HL-60/S4 treated with retinoic acid at 250 ng/mL for 4 days and 3 days (cell line): Measurements from ENCODE around the gene CRB3.
"Not testable (repeated sequence)": the region's sequence is repeated elsewhere in the genome, so short reads cannot be mapped to it uniquely, and the experiment has no call there.

Experiments
- in situ Hi-C: fragments of 300-500 bp; cut with MboI; formaldehyde crosslinking; loops from 2 replicates; pipeline ENCODE4 v1.7.0; 2022; ENCODE audit warnings: low sequenced_read_pairs

CRB3 gene

GRCh38 chr19:6464070-6464873 is at the start of gene CRB3:
Gene CRB3 (plus strand): TSS chr19:6464271. CDS start chr19:6464702, 431 bp downstream.
- in situ Hi-C loops: no loop called here

GRCh38 chr19:6414793-6415590 is 49.1 kb upstream of the CRB3 start:
- in situ Hi-C loops: no loop called here

DNA sequence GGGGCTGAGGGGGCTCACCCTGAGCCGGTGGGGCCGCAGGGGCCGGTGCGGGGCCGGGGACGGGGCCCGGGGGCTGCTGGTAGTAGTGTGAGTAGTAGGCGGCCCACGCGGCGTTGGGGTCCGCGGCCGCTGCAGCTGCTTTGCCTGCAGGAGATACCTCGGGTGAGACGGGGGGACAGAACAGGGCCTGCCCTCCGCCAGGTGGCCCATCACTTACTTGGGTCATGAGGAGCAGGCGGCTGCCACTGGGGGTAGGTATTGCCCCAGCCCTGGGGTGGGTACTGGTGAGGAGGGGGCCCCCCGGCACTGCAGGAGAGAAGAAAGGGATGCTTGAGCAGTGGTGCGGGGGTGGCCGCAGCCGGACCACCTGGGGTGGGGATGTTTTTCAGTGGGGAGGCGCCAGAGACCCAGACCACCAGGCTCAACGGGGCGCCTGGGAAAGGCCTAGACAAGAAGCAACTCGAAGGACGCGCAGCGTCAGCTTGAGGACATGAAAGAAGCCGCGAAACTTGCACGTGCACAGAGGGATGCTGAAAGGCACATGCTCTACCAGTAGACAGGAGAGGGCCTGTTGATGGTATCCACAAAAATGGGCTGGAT is 48.4 kb upstream of the CRB3 start:
- in situ Hi-C loops: no loop called here

- in situ Hi-C loops: no loop called here
These were observed 47.2 kb upstream of the CRB3 start for GRCh38 chr19:6416658-6417405.

GRCh38 chr19:6417713-6418561 is 46.1 kb upstream of the CRB3 start:
- in situ Hi-C loops: no loop called here

DNA sequence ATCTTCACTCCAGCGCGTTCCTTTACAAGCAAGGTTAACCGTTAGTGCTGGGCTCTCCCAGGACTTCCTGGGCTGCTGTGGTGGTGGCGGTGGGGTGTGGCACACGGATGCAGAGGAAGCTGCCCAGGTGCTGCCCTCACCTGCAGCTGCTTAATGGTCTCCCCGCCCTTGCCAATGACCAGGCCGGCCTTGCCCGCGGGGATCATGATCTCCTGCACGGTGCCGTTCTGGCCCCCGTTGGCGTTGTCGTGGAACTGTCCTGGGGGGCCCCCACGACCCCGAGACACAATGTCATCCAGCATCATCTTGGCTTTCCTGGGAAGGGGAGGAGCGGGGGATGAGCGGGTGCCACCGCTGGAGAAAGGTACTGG is 45.5 kb upstream of the CRB3 start:
- in situ Hi-C loops: no loop called here

DNA sequence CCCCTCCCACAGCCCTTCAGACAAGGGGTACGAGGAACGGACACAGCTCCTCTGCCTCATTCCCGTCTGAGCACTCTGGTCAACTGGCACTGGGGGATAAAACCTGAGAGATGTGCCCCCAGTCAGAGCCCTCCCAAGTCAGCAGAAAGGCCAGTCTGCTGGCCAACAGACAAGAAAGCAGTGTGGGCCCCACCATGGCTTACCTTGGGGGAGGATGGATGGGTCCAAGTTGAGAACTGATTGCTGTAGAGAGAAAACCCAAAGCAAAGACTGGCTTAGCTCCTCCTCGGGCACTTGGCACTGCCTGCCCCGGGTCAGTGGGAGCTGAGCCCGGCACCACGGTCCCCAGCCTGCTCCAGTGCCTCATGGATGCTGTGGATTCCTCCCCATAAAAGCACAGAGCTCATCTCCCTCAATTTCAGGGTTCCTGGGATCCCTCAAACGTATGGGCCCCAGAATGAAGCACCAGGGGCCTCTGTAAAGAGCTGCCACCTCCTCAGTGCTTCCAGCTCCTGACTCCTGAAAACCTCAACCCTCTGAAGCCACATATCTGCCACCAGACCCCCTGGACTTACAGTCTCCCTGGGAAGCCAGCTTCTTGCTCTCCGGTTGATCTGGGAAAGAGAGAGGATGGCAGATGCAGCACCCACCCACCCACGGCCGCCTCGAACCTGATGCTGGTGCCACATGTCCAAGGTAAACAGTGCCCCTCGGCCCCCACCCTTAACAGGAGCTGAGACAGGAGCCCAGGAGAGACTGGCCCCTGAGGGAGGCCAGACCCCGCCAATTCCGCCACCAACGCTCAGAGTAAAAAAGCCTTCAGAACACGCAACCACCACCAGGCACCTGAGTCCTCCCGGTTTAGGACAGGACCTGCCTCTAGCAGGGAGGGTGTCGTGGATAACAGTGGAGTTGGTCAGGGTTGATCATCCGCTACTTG is 42.7 kb upstream of the CRB3 start:
- in situ Hi-C loops: no loop called here

DNA sequence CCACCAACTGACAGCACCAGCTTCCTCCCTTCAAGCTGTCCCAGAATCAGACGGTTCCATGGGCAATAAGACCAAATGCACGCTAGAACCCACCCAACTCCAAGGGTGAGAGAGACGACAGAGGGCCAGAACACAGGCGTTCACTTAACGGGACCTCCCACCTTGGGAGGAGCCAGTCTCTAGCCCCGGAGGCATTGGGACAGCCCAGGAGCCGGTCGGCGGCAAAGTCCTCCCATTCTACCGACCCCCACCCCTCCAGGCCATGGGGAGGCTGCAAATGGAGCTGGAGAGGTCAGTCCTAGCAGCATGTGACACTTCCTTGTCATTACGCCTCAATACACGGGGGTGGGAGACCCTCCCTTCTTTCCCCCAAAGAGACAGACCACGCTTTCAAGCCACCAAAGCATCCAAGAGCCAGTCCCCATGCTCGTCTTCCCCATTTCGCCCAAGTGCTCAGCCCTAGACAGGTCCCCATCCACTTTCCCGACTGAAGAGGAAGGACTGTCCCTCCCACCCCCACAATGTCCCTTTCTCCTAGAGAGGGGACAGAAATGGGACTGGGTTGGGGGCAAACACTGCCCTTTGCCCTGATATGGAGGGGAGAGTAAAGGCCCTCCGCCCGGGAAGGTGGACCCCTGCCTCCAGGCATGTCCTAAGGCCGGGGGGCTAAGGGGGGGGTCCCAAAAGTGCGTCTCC is 40.4 kb upstream of the CRB3 start:
- in situ Hi-C loops: no loop called here

GRCh38 chr19:6424195-6424938 is 39.7 kb upstream of the CRB3 start, which contains the start of gene KHSRP:
Gene KHSRP (minus strand): TSS chr19:6424811. CDS start chr19:6424701, 110 bp downstream.
- in situ Hi-C loops: no loop called here

DNA sequence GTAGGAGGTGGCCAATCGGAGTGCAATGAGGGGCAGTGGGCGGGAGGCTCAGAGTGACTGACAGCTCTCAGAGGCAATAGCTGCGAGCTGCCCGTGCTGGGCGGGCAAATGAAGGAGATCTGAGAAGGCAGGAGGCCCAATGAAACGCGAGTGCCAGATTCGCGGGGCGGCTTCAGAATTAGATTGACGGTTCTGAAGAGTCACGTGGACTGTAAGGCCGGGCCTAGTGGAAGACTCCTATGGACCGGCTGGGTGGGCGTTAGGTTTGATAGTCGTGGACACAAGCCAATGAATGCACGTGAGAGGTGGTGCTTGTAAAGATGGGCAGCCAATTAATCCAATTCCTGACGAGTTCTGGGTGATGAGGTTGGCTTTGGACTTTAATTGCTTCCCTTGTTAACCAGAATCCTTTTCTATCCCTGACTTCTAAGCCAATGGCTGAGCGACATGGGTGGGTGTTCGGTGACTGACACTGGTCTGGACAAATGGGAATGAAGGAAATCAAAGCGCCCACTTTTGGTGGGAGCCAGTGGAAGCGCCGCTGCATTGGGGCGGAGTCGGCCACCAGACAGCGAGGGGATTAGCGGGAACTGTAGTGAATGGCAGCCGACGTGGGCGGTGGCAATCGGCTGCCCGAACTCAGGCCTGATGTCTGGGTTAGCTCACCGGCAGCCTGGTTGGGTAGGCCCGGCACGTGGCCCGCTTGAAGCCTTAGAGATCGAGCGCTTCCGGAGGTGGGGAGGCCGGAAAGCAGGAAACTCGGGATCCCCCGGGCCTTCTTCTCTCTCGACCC is 38.9 kb upstream of the CRB3 start:
- in situ Hi-C loops: no loop called here

DNA sequence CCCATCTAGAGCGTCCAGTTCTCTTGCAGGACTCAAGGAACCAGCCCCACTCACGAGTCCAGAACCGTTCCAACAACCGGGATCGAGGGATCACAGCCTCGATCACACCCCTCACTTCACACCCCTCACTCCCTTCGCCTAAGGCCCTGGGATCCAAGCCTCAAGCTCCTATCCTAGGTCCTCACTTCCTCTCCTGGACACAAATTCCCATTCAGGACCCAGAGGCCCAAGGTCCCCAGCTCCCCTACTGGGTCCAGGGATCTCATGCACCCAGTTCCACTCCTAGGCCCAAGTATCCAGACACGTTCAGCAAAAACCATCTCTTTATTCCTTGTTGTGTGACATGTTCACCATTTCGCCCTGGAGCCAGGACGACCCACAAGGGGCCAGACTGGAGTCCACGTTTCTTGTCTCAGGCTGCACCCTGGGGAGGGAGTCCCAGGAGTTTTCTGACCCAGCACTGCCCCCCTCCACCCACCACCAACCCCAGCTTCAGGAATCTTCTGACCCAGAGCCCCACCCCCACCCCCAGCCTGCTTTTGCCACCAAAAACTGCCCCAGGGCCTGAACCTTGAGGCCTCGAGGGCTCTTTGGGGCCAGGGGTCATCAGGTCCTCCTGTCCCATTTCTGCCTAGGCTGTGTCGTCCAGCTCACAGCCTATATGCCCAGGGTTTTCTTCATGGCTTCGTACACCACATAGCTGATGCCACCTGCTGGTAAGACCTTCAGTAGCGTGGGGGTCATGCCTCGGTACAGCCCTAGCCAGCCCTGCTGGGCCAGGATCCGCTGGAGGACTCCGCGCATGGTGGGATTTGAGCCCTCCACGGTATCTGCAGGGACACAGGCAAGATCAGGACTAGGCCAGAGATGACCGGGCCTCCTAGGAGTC is 38.1 kb upstream of the CRB3 start:
- in situ Hi-C loops: no loop called here

GRCh38 chr19:6427131-6427530 is 36.9 kb upstream of the CRB3 start:
- in situ Hi-C loops: no loop called here

GRCh38 chr19:6428692-6429418 is 35.2 kb upstream of the CRB3 start:
- in situ Hi-C loops: not testable (repeated sequence)

- in situ Hi-C loops: no loop called here
These were observed 34.5 kb upstream of the CRB3 start for GRCh38 chr19:6429419-6430221.
